B cell (primary cell): Measurements from ENCODE around the gene FKBP1A.

ENCODE experiments used
- EZH2 ChIP-seq: IDR thresholded peaks from 2 replicates; pipeline ENCODE4 v1.6.1; 2012; ENCODE audit warnings: borderline replicate concordance, low read depth, mild to moderate bottlenecking, moderate library complexity, low read length; ENCODE audit not compliant: insufficient read depth, poor library complexity, severe bottlenecking
- TF ChIP-seq, protein P1 (sequence below): fragments of 200-600 bp; IDR thresholded peaks from one replicate; pipeline ENCODE4 v1.8.0; 2022; ENCODE audit warnings: antibody characterized with exemption, mild to moderate bottlenecking

DNA sequence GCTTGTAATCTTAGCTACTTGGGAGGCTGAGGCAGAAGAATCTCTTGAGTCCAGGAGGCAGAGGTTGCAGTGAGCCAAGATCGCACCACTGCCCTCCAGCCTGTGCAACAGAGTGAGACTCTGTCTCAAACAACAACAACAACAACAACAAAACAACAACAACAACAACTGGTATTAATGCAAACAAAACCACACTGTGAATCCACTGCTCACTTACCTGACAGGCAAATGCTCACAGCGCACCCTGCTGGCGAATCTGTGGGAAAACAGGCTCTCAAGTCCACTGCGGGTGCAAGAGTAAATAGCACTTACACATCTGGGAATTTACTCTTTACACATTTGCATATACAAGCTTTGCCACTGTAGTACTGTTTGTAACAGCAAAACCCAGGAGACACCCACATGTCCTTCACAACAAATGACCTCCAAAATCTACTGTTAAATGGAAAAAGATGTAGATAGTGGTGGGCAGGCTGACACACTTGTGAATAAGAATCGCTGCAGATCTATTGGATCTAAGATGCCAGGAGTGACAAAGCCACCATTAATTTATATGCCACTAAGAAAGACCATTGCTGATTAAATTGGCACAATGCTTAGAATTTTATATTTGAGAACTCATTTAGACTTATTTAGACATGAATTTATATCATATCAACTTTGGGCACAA is 44.5 kb upstream of the FKBP1A start:
- TF ChIP-seq EZH2, result no peak
- TF ChIP-seq, protein P1, sequence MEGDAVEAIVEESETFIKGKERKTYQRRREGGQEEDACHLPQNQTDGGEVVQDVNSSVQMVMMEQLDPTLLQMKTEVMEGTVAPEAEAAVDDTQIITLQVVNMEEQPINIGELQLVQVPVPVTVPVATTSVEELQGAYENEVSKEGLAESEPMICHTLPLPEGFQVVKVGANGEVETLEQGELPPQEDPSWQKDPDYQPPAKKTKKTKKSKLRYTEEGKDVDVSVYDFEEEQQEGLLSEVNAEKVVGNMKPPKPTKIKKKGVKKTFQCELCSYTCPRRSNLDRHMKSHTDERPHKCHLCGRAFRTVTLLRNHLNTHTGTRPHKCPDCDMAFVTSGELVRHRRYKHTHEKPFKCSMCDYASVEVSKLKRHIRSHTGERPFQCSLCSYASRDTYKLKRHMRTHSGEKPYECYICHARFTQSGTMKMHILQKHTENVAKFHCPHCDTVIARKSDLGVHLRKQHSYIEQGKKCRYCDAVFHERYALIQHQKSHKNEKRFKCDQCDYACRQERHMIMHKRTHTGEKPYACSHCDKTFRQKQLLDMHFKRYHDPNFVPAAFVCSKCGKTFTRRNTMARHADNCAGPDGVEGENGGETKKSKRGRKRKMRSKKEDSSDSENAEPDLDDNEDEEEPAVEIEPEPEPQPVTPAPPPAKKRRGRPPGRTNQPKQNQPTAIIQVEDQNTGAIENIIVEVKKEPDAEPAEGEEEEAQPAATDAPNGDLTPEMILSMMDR, result peak; percentile 89
